Suprapubic skin (tissue), 4 donors: Measurements from ENCODE around the gene IFT74. TPM values are rescaled to one million over a fixed set of nuclear protein-coding genes. Genes with fewer than 3 reads are reported as not detected.
A peak's percentile ranks its signal among the peaks of the same experiment; 100 is the strongest.

ENCODE experiments used
- DNase-seq, 2 donors: peaks; one replicate each; pipeline ENCODE4 v3.0.0-alpha.2; 2019; ENCODE audit warnings: low spot score in 2 of 2
- H3K27ac ChIP-seq: fragments of 200-600 bp; sonication (generic); one replicate; pipeline ENCODE4 v1.5.1; 2019
- H3K27me3 ChIP-seq: fragments of 200-600 bp; sonication (generic); one replicate; pipeline ENCODE4 v1.5.1; 2019
- H3K36me3 ChIP-seq: fragments of 200-600 bp; sonication (generic); one replicate; pipeline ENCODE4 v1.5.1; 2019
- H3K4me1 ChIP-seq: fragments of 200-600 bp; sonication (generic); one replicate; pipeline ENCODE4 v1.5.1; 2019
- H3K4me3 ChIP-seq: fragments of 200-600 bp; sonication (generic); one replicate; pipeline ENCODE4 v1.5.1; 2019; ENCODE audit warnings: mild to moderate bottlenecking
- H3K9me3 ChIP-seq: fragments of 200-600 bp; sonication (generic); one replicate; pipeline ENCODE4 v1.5.1; 2019
- EP300 ChIP-seq: sonication (generic); formaldehyde crosslinking; IDR thresholded peaks from one replicate; pipeline ENCODE4 v1.6.1; 2017; ENCODE audit warnings: antibody characterized with exemption
- POLR2A ChIP-seq, 2 donors: fragments of 450-650 bp; IDR thresholded peaks; one replicate each; pipeline ENCODE4 v1.6.1; 2017; ENCODE audit warnings: antibody characterized with exemption in 2 of 2, mild to moderate bottlenecking in 2 of 2, moderate library complexity in 2 of 2
- POLR2AphosphoS5 ChIP-seq, 3 donors: sonication (generic); formaldehyde crosslinking; IDR thresholded peaks; one replicate each; pipeline ENCODE4 v1.6.1; 2017; ENCODE audit warnings: antibody characterized with exemption in 3 of 3
- whole genome bisulfite sequencing: methylation state at CpG from one replicate; pipeline ENCODE4 v1.1.5; 2018; 5-methylcytosine and 5-hydroxymethylcytosine counted together
- total RNA-seq, 4 donors: library from RNA; depleted of rRNA; stranded (reverse); fragments of >200 nt; gene quantifications; one replicate each; pipeline ENCODE4 v1.1.0, GENCODE V29; 2016
- TF ChIP-seq, protein P1 (sequence below), 2 donors: fragments of 200-600 bp in 1 of 2; fragments of 450-650 bp in 1 of 2; sonication (generic) in 1 of 2; IDR thresholded peaks; one replicate each; pipeline ENCODE4 v1.5.1; 2016 to 2019; ENCODE audit warnings: antibody characterized with exemption in 2 of 2, mild to moderate bottlenecking in 1 of 2, moderate library complexity in 1 of 2

IFT74 gene
- 10 to 100 TPM in 3 of 4 donors, 1 to 10 TPM in 1; 8.2 to 19.4 (median 11.1) TPM for total RNA-seq

- peak within 1 kb of the TSS; percentile 69 for H3K4me3 ChIP-seq
- H3K4me1 ChIP-seq: peaks cover 20% of the 10 kb centered on the region
- H3K9me3 ChIP-seq: no peaks in the 10 kb centered on the region
- H3K27ac ChIP-seq: peak within 1 kb of the TSS; percentile 94
- H3K36me3 ChIP-seq: no peaks in the 10 kb centered on the region
- DNase-seq: peak; percentile 99
- WGBS: 2% methylated on average over 51 of the region's 53 CpGs
- H3K27me3 ChIP-seq: no peaks in the 10 kb centered on the region
- TF ChIP-seq POLR2AphosphoS5 (IDR thresholded peaks at IDR 0.05) (peak in 2 of 3 donors; percentile 55 to 58), POLR2A (IDR thresholded peaks at IDR 0.05) (peak in 1 of 2 donors; percentile 58), EP300 (no peak)
These were observed at the start of gene IFT74 for GRCh38 chr9:26955921-26956859. Gene IFT74 (plus strand): TSS chr9:26956412. CDS start chr9:26961968, 5,556 bp downstream.

GRCh38 chr9:26913138-26913668 lies 43.0 kb upstream of the IFT74 start:
- TF ChIP-seq, protein P1, sequence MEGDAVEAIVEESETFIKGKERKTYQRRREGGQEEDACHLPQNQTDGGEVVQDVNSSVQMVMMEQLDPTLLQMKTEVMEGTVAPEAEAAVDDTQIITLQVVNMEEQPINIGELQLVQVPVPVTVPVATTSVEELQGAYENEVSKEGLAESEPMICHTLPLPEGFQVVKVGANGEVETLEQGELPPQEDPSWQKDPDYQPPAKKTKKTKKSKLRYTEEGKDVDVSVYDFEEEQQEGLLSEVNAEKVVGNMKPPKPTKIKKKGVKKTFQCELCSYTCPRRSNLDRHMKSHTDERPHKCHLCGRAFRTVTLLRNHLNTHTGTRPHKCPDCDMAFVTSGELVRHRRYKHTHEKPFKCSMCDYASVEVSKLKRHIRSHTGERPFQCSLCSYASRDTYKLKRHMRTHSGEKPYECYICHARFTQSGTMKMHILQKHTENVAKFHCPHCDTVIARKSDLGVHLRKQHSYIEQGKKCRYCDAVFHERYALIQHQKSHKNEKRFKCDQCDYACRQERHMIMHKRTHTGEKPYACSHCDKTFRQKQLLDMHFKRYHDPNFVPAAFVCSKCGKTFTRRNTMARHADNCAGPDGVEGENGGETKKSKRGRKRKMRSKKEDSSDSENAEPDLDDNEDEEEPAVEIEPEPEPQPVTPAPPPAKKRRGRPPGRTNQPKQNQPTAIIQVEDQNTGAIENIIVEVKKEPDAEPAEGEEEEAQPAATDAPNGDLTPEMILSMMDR (IDR thresholded peaks at IDR 0.05): no peak
- TF ChIP-seq POLR2AphosphoS5 (IDR thresholded peaks at IDR 0.05) (no peak), EP300 (no peak)
- Histone ChIP-seq H3K27ac (no peak overlapping the region), H3K36me3 (peaks cover 41% of the 10 kb centered on the region), H3K4me3 (no peak overlapping the region), H3K27me3 (no peaks in the 10 kb centered on the region), H3K9me3 (no peaks in the 10 kb centered on the region), H3K4me1 (no peaks in the 10 kb centered on the region)
- 94% methylated on average over 2 of the region's 2 CpGs for WGBS
- DNase-seq: no peak

DNA sequence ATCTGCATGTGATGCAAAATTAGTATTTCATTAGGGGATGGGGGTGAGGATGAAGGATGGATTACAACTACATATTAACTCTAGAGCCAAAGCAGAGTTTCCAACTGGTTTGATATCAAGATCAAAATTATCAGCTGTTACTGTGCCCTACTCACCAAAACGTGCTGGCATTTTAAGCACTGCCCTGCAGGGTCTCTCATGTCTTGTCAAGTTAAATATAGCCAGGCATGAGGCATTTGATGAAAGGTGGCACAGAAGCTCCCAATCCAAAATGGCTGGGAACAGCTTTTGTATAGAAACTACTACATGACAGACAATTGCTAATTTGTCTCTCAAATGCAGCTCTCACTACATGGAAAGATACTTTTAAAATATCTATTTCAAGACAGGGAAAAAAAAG lies 36.5 kb upstream of the IFT74 start:
- TF ChIP-seq EP300 (no peak), POLR2AphosphoS5 (IDR thresholded peaks at IDR 0.05) (no peak), POLR2A (IDR thresholded peaks at IDR 0.05) (no peak)
- TF ChIP-seq, protein P1 (IDR thresholded peaks at IDR 0.05): no peak
- H3K36me3 ChIP-seq: peaks cover 89% of the 10 kb centered on the region
- 25% methylated on average over 1 of the region's 1 CpG for WGBS

GRCh38 chr9:26925609-26926008 lies 30.6 kb upstream of the IFT74 start:
- TF ChIP-seq, protein P1 (IDR thresholded peaks at IDR 0.05): no peak
- TF ChIP-seq POLR2AphosphoS5 (IDR thresholded peaks at IDR 0.05) (no peak), POLR2A (IDR thresholded peaks at IDR 0.05) (no peak), EP300 (no peak)
- no peak for DNase-seq
- H3K27me3 ChIP-seq: no peaks in the 10 kb centered on the region
- peaks cover 87% of the 10 kb centered on the region for H3K36me3 ChIP-seq
- no peaks in the 10 kb centered on the region for H3K4me1 ChIP-seq
- H3K27ac ChIP-seq: no peak overlapping the region
- no peaks in the 10 kb centered on the region for H3K9me3 ChIP-seq
- H3K4me3 ChIP-seq: no peak overlapping the region
- WGBS: 98% methylated on average over 4 of the region's 4 CpGs

More for the DNA sequence above, 36.5 kb upstream of the IFT74 start:
- H3K27me3 ChIP-seq: no peaks in the 10 kb centered on the region
- no peaks in the 10 kb centered on the region for H3K4me1 ChIP-seq
- no peak overlapping the region for H3K4me3 ChIP-seq
- H3K27ac ChIP-seq: no peak overlapping the region
- H3K9me3 ChIP-seq: no peaks in the 10 kb centered on the region
- no peak for DNase-seq

DNA sequence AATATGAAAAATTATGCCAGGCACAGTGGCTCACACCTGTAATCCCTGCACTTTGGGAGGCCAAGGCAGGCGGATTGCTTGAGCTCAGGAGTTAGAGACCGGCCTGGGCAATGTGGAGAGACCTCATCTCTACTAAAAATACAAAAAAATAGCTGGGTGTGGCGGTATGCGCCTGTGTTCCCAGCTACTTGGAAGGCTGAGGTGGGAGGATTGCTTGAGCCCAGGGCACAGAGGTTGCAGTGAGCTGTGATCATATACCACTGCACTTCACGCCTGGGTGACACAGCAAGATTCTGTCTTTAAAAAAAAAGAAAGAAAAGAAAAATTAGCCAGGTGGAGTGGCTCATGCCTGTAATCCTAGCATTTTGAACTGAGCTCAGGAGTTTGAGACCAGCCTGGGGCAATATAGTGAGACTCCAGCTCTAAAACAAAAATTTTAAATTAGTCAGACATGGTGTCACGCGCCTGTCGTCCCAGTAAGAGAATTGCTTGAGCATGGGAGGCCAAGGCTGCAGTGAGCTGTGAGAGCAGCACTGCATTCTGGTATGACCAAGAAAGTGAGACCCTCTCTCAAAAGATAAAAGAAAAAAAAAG lies 27.2 kb upstream of the IFT74 start:
- TF ChIP-seq EP300 (no peak), POLR2AphosphoS5 (IDR thresholded peaks at IDR 0.05) (no peak), POLR2A (IDR thresholded peaks at IDR 0.05) (no peak)
- TF ChIP-seq, protein P1 (IDR thresholded peaks at IDR 0.05): no peak
- no peak for DNase-seq
- Histone ChIP-seq H3K36me3 (peaks cover 67% of the 10 kb centered on the region), H3K27ac (no peak overlapping the region), H3K4me1 (no peaks in the 10 kb centered on the region), H3K9me3 (no peaks in the 10 kb centered on the region), H3K4me3 (no peak overlapping the region), H3K27me3 (no peaks in the 10 kb centered on the region)
- WGBS: 97% methylated on average over 8 of the region's 8 CpGs
